ENCODE measurements around the gene OSBPL2.
A peak's percentile ranks its signal among the peaks of the same experiment; 100 is the strongest.

Gene OSBPL2

GRCh38 chr20:62305149-62305764 lies 66.9 kb downstream of the OSBPL2 start:
- DNase-seq: no peak
- ATAC-seq (replicated peaks): no peak
- Mint-ChIP-seq H3K9me3 (no peaks in the 10 kb centered on the region), H3K4me1 (ENCODE audit: low read depth in 2 of 2) (peaks cover 19 to 23% of the 10 kb centered on the region in 2 donors), H3K27me3 (no peaks in the 10 kb centered on the region), H3K36me3 (ENCODE audit: insufficient read depth) (peaks cover 32% of the 10 kb centered on the region), H3K4me3 (peak overlapping the region; percentile 92 to 98), H3K27ac (peak overlapping the region in 1 of 2 donors; percentile 66)

GRCh38 chr20:62305765-62306413 lies 67.6 kb downstream of the OSBPL2 start:
- Mint-ChIP-seq H3K4me3 (peak overlapping the region; percentile 65 to 98), H3K36me3 (ENCODE audit: insufficient read depth) (peaks cover 32% of the 10 kb centered on the region), H3K27ac (peak overlapping the region in 1 of 2 donors; percentile 66)

GRCh38 chr20:62306414-62307187 lies 68.3 kb downstream of the OSBPL2 start:
- Mint-ChIP-seq H3K27me3 (no peaks in the 10 kb centered on the region), H3K4me1 (ENCODE audit: low read depth in 2 of 2) (peaks cover 18 to 20% of the 10 kb centered on the region in 2 donors), H3K36me3 (ENCODE audit: insufficient read depth) (peaks cover 32% of the 10 kb centered on the region), H3K27ac (no peak overlapping the region), H3K4me3 (no peak overlapping the region), H3K9me3 (no peaks in the 10 kb centered on the region)
- DNase-seq (no peak), ATAC-seq (replicated peaks) (no peak)

More at GRCh38 chr20:62305765-62306413, 67.6 kb downstream of the OSBPL2 start:
- H3K27me3 Mint-ChIP-seq: no peaks in the 10 kb centered on the region
- H3K9me3 Mint-ChIP-seq: no peaks in the 10 kb centered on the region
- DNase-seq (no peak), ATAC-seq (replicated peaks) (no peak)
- peaks cover 19 to 23% of the 10 kb centered on the region in 2 donors for H3K4me1 Mint-ChIP-seq (ENCODE audit: low read depth in 2 of 2)

- Mint-ChIP-seq H3K9me3 (no peaks in the 10 kb centered on the region), H3K4me3 (no peak overlapping the region), H3K27ac (no peak overlapping the region), H3K27me3 (no peaks in the 10 kb centered on the region), H3K4me1 (ENCODE audit: low read depth in 2 of 2) (peaks cover 13 to 16% of the 10 kb centered on the region in 2 donors), H3K36me3 (ENCODE audit: insufficient read depth) (peaks cover 28% of the 10 kb centered on the region)
- DNase-seq (no peak), ATAC-seq (replicated peaks) (no peak)
These were observed 69.1 kb downstream of the OSBPL2 start for GRCh38 chr20:62307226-62308101.

GRCh38 chr20:62308102-62308822 lies 69.9 kb downstream of the OSBPL2 start:
- H3K27ac Mint-ChIP-seq: no peak overlapping the region

GRCh38 chr20:62309198-62309944 lies 71.0 kb downstream of the OSBPL2 start:
- Mint-ChIP-seq H3K4me3 (no peak overlapping the region), H3K27ac (no peak overlapping the region), H3K9me3 (no peaks in the 10 kb centered on the region), H3K4me1 (ENCODE audit: low read depth in 2 of 2) (peaks cover 5 to 8% of the 10 kb centered on the region in 2 donors), H3K36me3 (ENCODE audit: insufficient read depth) (peaks cover 31% of the 10 kb centered on the region), H3K27me3 (no peaks in the 10 kb centered on the region)
- no peak for ATAC-seq (replicated peaks)
- no peak for DNase-seq

More at GRCh38 chr20:62308102-62308822, 69.9 kb downstream of the OSBPL2 start:
- no peak overlapping the region for H3K4me3 Mint-ChIP-seq
- H3K36me3 Mint-ChIP-seq (ENCODE audit: insufficient read depth): peaks cover 31% of the 10 kb centered on the region
- DNase-seq (no peak), ATAC-seq (replicated peaks) (no peak)
- H3K27me3 Mint-ChIP-seq: no peaks in the 10 kb centered on the region
- H3K9me3 Mint-ChIP-seq: no peaks in the 10 kb centered on the region
- H3K4me1 Mint-ChIP-seq (ENCODE audit: low read depth in 2 of 2): peaks cover 13 to 16% of the 10 kb centered on the region in 2 donors

- H3K27me3 Mint-ChIP-seq: no peaks in the 10 kb centered on the region
- H3K27ac Mint-ChIP-seq: peak overlapping the region in 1 of 2 donors; percentile 6
- no peak overlapping the region for H3K4me3 Mint-ChIP-seq
- H3K4me1 Mint-ChIP-seq (ENCODE audit: low read depth in 2 of 2): peaks cover 3 to 4% of the 10 kb centered on the region in 2 donors
- peaks cover 25% of the 10 kb centered on the region for H3K36me3 Mint-ChIP-seq (ENCODE audit: insufficient read depth)
- H3K9me3 Mint-ChIP-seq: no peaks in the 10 kb centered on the region
- ATAC-seq (replicated peaks) (no peak), DNase-seq (no peak)
These were observed 71.8 kb downstream of the OSBPL2 start for GRCh38 chr20:62309947-62310756.

- Mint-ChIP-seq H3K4me3 (no peak overlapping the region), H3K4me1 (ENCODE audit: low read depth in 2 of 2) (no peaks in the 10 kb centered on the region), H3K36me3 (ENCODE audit: insufficient read depth) (peaks cover 19% of the 10 kb centered on the region), H3K9me3 (no peaks in the 10 kb centered on the region), H3K27me3 (no peaks in the 10 kb centered on the region), H3K27ac (peak overlapping the region in 1 of 2 donors; percentile 6)
- DNase-seq: no peak
- ATAC-seq (replicated peaks): no peak
These were observed 72.4 kb downstream of the OSBPL2 start for GRCh38 chr20:62310757-62311121.

- H3K27me3 Mint-ChIP-seq: no peaks in the 10 kb centered on the region
- peaks cover 22% of the 10 kb centered on the region for H3K36me3 Mint-ChIP-seq (ENCODE audit: insufficient read depth)
- no peaks in the 10 kb centered on the region for H3K9me3 Mint-ChIP-seq
- H3K4me3 Mint-ChIP-seq: no peak overlapping the region
- DNase-seq (no peak), ATAC-seq (replicated peaks) (no peak)
- no peaks in the 10 kb centered on the region for H3K4me1 Mint-ChIP-seq (ENCODE audit: low read depth in 2 of 2)
- no peak overlapping the region for H3K27ac Mint-ChIP-seq
These were observed 72.8 kb downstream of the OSBPL2 start for GRCh38 chr20:62311150-62311549.

GRCh38 chr20:62311832-62312661 lies 73.7 kb downstream of the OSBPL2 start:
- H3K27me3 Mint-ChIP-seq: no peaks in the 10 kb centered on the region
- H3K4me3 Mint-ChIP-seq: no peak overlapping the region
- H3K27ac Mint-ChIP-seq: no peak overlapping the region
- DNase-seq (no peak), ATAC-seq (replicated peaks) (no peak)
- peaks cover 22% of the 10 kb centered on the region for H3K36me3 Mint-ChIP-seq (ENCODE audit: insufficient read depth)
- no peaks in the 10 kb centered on the region for H3K4me1 Mint-ChIP-seq (ENCODE audit: low read depth in 2 of 2)
- H3K9me3 Mint-ChIP-seq: no peaks in the 10 kb centered on the region

- Mint-ChIP-seq H3K9me3 (no peaks in the 10 kb centered on the region), H3K4me1 (ENCODE audit: low read depth in 2 of 2) (no peaks in the 10 kb centered on the region), H3K27me3 (no peaks in the 10 kb centered on the region), H3K4me3 (no peak overlapping the region), H3K27ac (no peak overlapping the region), H3K36me3 (ENCODE audit: insufficient read depth) (peaks cover 22% of the 10 kb centered on the region)
- ATAC-seq (replicated peaks) (no peak), DNase-seq (no peak)
These were observed 74.3 kb downstream of the OSBPL2 start for GRCh38 chr20:62312662-62312977.

All from effector memory CD8-positive, alpha-beta T cell (primary cell).